Measurements from ENCODE around the gene RPS6KB1.
"Not testable (repeated sequence)": the region's sequence is repeated elsewhere in the genome, so short reads cannot be mapped to it uniquely, and the experiment has no call there.

The RPS6KB1 gene

DNA sequence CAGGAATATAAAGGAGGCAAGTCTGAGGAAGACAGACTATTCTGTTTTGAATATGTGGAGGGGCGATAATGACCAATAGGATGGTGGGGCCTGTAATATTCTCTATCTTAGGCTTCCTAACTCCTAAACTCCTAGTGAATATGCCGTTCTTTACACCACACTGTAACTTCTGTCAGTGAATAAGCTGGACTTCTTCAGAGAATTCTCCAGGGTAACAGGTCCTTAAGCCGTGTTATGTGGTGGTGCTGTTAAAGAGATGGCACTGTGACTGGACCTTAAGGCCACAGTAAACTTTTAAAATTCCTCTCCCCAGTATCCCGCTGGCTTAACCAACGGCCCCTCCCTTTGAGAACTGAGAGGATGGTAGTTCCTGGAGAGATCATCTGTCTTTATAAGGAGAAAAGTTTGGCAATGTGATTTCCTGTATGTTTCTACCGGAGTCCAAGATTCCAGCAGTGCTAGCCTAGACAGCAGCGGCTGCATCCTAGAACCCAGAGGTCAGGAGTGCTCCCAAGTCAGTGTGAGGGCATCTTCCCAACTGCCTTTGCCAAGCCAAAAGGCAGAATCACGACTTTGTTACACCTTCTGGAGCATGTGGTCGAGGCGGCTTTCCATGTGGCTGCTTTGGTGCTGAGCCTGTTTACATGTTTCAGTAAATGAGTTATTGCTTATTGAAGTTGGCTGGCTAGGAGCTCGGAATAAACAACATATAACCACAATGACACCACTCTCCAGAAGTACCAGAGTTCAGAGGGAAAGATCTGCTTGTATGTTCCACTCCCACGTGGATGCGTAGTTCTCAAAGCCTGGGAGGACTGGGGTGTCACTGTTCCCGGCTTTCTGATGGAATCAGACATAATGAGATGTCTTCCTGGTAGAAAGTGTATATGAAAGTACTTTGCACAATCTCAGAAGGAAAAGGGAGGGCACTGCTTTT is 41.2 kb upstream of the RPS6KB1 start:
- TF ChIP-seq, protein P1, sequence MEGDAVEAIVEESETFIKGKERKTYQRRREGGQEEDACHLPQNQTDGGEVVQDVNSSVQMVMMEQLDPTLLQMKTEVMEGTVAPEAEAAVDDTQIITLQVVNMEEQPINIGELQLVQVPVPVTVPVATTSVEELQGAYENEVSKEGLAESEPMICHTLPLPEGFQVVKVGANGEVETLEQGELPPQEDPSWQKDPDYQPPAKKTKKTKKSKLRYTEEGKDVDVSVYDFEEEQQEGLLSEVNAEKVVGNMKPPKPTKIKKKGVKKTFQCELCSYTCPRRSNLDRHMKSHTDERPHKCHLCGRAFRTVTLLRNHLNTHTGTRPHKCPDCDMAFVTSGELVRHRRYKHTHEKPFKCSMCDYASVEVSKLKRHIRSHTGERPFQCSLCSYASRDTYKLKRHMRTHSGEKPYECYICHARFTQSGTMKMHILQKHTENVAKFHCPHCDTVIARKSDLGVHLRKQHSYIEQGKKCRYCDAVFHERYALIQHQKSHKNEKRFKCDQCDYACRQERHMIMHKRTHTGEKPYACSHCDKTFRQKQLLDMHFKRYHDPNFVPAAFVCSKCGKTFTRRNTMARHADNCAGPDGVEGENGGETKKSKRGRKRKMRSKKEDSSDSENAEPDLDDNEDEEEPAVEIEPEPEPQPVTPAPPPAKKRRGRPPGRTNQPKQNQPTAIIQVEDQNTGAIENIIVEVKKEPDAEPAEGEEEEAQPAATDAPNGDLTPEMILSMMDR (IDR thresholded peaks at IDR 0.05; ENCODE audit: borderline replicate concordance, insufficient read depth, low read depth, low read length): no peak
- H3K4me3 ChIP-seq (ENCODE audit: low read depth, low read length): no peak overlapping the region

DNA sequence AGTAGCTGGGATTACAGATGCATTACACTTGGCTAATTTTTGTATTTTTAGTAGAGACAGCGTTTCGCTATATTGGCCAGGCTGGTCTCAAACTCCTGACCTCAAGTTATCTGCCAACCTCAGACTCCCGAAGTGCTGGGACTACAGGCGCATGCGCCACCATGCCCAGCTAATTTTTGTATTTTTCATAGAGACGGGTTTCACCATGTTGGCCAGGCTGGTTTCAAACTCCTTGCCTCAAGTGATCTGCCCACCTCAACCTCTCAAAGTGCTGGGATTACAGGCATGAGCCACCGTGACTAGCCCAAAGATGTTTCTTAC is 40.1 kb upstream of the RPS6KB1 start:
- not testable (repeated sequence) for H3K4me3 ChIP-seq (ENCODE audit: low read depth, low read length)

DNA sequence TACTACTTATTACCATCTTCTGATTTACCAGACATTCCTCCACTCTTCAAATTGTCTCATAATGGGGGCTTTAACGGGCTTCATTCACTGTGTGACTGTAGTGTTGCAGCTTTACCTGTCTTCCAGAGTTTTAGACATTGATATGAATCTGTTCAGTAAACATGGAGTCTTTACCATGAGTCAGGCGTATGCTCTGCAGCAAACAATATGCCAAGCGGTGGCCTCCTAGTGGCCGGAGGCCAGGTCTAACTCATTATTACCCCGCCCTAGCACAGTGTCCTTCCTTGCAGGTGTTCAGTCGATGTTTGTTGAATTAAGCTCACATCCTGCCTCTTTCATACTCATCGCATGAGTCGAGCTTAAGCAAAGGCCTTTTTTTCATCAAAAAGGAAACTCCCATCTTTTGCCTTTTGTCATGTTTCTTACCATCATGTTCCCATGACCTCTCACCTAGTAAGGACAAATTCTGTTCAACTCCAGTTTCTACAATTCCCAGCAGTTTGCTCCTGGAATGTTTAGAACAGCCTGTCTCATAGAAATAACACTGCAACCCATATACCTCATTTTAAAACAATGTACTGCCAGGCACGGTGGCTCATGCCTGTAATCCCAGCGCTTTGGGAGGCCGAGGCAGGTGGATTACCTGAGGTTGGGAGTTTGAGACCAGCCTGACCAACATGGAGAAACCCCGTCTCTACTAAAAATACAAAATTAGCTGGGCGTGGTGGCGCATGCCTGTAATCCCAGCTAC is 39.6 kb upstream of the RPS6KB1 start:
- TF ChIP-seq, protein P1 (IDR thresholded peaks at IDR 0.05; ENCODE audit: borderline replicate concordance, insufficient read depth, low read depth, low read length): peak; percentile 45; the same call in 1 of the 2 replicates
- no peak overlapping the region for H3K4me3 ChIP-seq (ENCODE audit: low read depth, low read length)

DNA sequence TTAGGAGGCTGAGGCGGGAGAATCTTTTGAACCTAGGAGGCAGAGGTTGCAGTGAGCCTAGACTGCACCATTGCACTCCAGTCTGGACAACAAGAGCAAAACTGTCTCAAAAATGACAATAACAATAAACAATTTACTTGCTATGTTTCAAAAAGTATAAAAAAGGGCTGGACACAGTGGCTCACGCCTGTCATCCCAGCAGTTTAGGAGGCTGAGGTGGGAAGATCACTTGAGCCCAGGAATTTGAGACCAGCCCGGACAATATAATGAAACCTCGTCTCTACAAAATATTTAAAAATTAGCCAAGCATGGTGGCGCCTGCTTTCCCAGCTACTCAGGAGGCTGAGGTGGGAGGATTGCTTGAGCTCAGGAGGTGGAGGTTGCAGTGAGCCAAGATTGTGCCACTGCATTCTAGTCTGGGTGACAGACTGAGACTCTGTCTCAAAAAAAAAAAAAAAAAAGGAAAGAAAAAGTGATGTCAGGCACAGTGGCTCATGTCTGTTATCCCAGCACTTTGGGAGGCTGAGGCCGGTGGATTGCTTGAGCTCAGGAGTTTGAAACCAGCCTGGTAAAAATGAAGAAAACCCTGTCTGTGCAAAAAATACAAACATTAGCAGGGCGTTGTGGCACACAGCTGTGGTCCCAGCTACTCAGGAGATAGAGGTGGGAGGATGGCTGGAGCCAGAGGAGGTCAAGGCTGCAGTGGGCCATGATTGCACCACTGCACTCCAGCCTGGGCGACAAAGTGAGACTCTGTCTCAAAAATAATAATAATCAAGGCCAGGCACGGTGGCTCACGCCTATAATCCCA is 38.8 kb upstream of the RPS6KB1 start:
- not testable (repeated sequence) for H3K4me3 ChIP-seq (ENCODE audit: low read depth, low read length)

DNA sequence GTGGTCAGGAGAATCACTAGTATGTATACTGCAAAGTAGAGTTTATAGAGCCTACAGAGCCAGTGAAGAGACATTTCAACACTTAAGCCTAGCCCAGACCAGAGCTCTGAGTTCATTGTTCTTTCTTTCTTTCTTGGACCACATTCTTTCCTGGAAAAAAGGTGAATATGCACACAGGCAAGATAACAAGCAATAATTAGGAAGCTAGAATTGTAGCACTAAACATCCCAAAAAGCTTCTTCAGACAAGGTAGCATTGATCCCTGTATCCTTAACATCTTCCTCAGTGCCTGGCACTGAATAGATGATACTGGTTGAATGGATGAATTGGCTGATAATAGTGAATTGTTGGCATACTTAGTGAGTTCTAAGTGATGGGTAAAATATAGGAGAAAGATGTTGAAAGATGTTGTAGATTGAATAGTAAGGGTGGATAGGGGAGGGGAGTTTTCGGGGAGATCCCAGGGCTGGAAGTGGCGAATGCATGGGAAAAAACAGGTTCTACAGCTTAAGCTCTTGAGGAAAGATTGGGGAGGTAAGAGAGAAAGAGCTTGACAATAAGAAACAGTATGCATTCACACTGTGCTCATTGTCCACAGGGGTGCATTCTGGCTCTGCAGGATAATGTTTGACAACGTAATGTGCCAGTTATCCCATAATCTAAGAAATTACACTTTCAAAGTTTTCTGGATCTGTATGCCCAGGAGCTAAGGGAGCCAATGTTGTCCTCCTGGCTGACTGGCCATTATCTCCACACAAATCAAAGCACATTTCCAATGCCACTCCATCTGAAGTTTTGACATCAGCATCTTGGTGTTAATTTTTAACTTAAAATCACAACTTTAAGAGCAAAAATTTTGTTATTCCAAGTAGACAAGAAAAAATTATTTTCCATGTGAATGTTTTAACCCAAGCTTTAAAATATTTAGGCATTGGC is 35.8 kb upstream of the RPS6KB1 start:
- no peak overlapping the region for H3K4me3 ChIP-seq (ENCODE audit: low read depth, low read length)
- TF ChIP-seq, protein P1 (IDR thresholded peaks at IDR 0.05; ENCODE audit: borderline replicate concordance, insufficient read depth, low read depth, low read length): no peak

DNA sequence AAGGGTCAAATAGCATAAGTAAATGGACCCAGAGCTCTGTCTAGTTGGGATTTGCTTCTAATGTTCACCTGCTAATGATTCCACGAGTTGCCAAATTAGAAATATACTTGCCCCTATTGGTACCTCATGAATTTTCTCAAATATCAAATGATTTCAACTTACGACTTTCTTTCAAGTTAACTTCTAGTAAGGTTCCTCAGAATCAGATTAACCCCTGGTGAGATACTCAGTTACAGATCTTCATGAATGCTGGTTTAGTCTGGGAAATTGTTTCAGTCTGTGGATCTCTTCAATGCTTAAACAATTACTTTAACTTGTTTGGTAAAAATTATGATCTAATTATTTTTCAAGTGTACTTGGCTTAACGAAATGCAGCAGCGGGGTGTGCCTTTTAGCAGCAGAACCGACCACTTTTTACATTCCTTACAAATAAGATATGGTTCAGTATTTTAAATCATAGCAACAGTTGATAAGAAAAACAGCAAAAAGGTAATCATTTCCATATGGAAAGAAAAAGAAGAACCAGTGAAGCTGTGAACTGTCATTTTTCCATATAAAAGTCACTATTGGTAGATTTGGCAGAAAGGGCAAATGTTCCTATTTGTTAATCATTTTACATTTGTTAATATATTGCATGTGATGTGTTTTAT is 34.6 kb upstream of the RPS6KB1 start:
- H3K4me3 ChIP-seq (ENCODE audit: low read depth, low read length): no peak overlapping the region
- TF ChIP-seq, protein P1 (IDR thresholded peaks at IDR 0.05; ENCODE audit: borderline replicate concordance, insufficient read depth, low read depth, low read length): no peak

DNA sequence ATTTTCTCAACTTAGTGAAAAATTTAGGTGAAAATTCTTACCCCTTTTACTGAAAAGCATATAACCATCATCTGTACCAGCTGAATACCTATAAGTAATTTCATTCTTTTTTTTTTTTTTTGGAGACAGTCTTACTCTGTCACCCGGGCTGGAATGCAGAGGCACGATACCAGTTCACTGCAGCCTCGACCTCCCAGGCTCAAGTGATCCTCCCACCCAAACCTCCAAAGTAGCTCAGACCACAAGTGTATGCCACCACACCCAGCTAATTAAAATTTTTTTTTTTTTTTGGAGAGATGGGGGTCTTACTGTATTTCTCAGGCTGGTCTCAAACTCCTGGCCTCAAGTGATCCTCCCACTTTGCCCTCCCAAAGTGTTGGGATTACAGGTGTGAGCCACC is 34.0 kb upstream of the RPS6KB1 start:
- no peak overlapping the region for H3K4me3 ChIP-seq (ENCODE audit: low read depth, low read length)
- TF ChIP-seq, protein P1 (IDR thresholded peaks at IDR 0.05; ENCODE audit: borderline replicate concordance, insufficient read depth, low read depth, low read length): no peak
